Measurements from ENCODE around the gene CYP4Z1.

DNA sequence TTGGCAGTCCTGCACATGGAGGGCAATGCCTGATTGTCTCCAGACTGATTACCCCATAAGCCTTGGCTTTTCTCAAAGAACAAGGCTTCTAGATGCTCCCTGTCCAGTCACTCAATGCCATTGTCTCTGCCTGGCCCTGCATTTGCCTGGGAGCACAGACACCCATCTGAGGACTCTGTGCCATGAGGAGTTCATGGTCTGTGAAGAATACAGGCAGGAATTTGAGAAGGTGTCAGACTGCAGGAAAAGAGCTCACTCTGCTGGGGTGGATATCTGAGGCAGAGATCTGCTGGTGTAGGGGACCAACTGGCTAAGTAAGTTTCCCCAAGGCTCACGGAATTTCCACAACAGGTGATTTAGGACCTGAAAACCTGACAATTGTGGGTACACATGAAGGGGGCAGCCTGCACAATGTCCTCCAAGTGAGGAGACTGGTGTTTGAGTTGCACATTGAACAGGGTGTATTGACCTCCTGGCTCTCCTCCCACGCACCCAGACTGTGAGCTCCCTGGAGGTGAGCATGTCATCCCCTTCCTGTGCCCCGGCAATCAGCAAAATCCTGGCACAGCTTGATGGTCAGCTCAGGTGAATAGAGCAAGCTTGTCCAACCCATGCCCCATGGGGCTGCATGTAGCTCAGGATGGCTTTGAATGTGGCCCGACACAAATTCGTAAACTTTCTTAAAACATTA, 71.0 kb downstream of the CYP4Z1 start:
- TF ChIP-seq, protein P1, sequence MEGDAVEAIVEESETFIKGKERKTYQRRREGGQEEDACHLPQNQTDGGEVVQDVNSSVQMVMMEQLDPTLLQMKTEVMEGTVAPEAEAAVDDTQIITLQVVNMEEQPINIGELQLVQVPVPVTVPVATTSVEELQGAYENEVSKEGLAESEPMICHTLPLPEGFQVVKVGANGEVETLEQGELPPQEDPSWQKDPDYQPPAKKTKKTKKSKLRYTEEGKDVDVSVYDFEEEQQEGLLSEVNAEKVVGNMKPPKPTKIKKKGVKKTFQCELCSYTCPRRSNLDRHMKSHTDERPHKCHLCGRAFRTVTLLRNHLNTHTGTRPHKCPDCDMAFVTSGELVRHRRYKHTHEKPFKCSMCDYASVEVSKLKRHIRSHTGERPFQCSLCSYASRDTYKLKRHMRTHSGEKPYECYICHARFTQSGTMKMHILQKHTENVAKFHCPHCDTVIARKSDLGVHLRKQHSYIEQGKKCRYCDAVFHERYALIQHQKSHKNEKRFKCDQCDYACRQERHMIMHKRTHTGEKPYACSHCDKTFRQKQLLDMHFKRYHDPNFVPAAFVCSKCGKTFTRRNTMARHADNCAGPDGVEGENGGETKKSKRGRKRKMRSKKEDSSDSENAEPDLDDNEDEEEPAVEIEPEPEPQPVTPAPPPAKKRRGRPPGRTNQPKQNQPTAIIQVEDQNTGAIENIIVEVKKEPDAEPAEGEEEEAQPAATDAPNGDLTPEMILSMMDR (IDR thresholded peaks at IDR 0.05; ENCODE audit: low read depth, low read length, poor library complexity, severe bottlenecking): no peak
- TF ChIP-seq EZH2phosphoT487 (IDR thresholded peaks at IDR 0.05; ENCODE audit: borderline replicate concordance, low read length): no peak
